Skeletal muscle cell (primary cell): ENCODE data around the gene UNC5A.

Experiments used
- DNase-seq: peaks from one replicate; pipeline ENCODE4 v3.0.0-alpha.2; 2010; ENCODE audit warnings: low read depth
- H3K4me3 ChIP-seq: 2 replicates; pipeline ENCODE4 v1.5.1; 2011; ENCODE audit warnings: low read depth, mild to moderate bottlenecking, control low read depth, low read length, moderate library complexity

The UNC5A gene

GRCh38 chr5:176883700-176884570 is 73.6 kb downstream of the UNC5A start:
- no peak for DNase-seq
- no peak overlapping the region for H3K4me3 ChIP-seq

- DNase-seq: no peak
- no peak overlapping the region for H3K4me3 ChIP-seq
These were observed 74.2 kb downstream of the UNC5A start for GRCh38 chr5:176884571-176884890.

GRCh38 chr5:176886336-176887251 is 76.2 kb downstream of the UNC5A start:
- H3K4me3 ChIP-seq: no peak overlapping the region
- DNase-seq: no peak

- no peak for DNase-seq
- H3K4me3 ChIP-seq: no peak overlapping the region
These were observed 77.0 kb downstream of the UNC5A start for GRCh38 chr5:176887252-176887849.

GRCh38 chr5:176888016-176888864 is 77.9 kb downstream of the UNC5A start:
- no peak for DNase-seq
- H3K4me3 ChIP-seq: no peak overlapping the region

- H3K4me3 ChIP-seq: no peak overlapping the region
- no peak for DNase-seq
These were observed 78.5 kb downstream of the UNC5A start for GRCh38 chr5:176888865-176889165.

GRCh38 chr5:176889321-176890280 is 79.2 kb downstream of the UNC5A start:
- H3K4me3 ChIP-seq: no peak overlapping the region
- no peak for DNase-seq

GRCh38 chr5:176890455-176891330 is 80.3 kb downstream of the UNC5A start:
- no peak for DNase-seq
- H3K4me3 ChIP-seq: no peak overlapping the region

- H3K4me3 ChIP-seq: no peak overlapping the region
- no peak for DNase-seq
These were observed 81.1 kb downstream of the UNC5A start for GRCh38 chr5:176891331-176891958.

- no peak for DNase-seq
- no peak overlapping the region for H3K4me3 ChIP-seq
These were observed 82.3 kb downstream of the UNC5A start for GRCh38 chr5:176892663-176893062.

GRCh38 chr5:176894298-176894697 is 83.9 kb downstream of the UNC5A start:
- no peak for DNase-seq
- H3K4me3 ChIP-seq: no peak overlapping the region

- H3K4me3 ChIP-seq: no peak overlapping the region
- no peak for DNase-seq
These were observed 85.5 kb downstream of the UNC5A start for GRCh38 chr5:176895831-176896230.

- no peak for DNase-seq
- no peak overlapping the region for H3K4me3 ChIP-seq
These were observed 86.9 kb downstream of the UNC5A start for GRCh38 chr5:176897263-176897662.

GRCh38 chr5:176899296-176899891 is 89.0 kb downstream of the UNC5A start, which contains the start of gene HK3:
HK3 (minus strand) TSS chr5:176899346; CDS start chr5:176896159, 3,187 bp downstream.
- no peak for DNase-seq
- H3K4me3 ChIP-seq: no peak within 1 kb of the TSS

- DNase-seq: peak; percentile 9
- H3K4me3 ChIP-seq: no peak overlapping the region
These were observed 89.8 kb downstream of the UNC5A start for GRCh38 chr5:176899946-176900779.

GRCh38 chr5:176900780-176901204 is 90.4 kb downstream of the UNC5A start:
- H3K4me3 ChIP-seq: no peak overlapping the region
- DNase-seq: no peak
